Naive thymus-derived CD4-positive, alpha-beta T cell (primary cell): ENCODE results near the gene PSEN1. TPM values are rescaled to one million over a fixed set of nuclear protein-coding genes. Genes with fewer than 3 reads are reported as not detected.

Source experiments
- ATAC-seq: fragments of 150-1000 bp; cut with Tn5 transposase; 2 replicates; pipeline ENCODE4 v1.10.0; 2021; ENCODE audit warnings: mild to moderate bottlenecking, moderate library complexity
- CTCF ChIA-PET: fragments of 350-600 bp; sonication (Branson Sonifier 250); formaldehyde crosslinking; loops from one replicate; lab custom pipeline; 2021; ENCODE audit warnings: antibody characterized with exemption; lab: Charles Lee
- POLR2A ChIA-PET: fragments of 350-600 bp; sonication (Branson Sonifier 250); formaldehyde crosslinking; loops from one replicate; lab custom pipeline; 2021; ENCODE audit warnings: antibody characterized with exemption, inconsistent platforms; lab: Charles Lee
- DNase-seq, 9 donors: peaks; one replicate each; pipeline versions ENCODE4 v3.0.0 to v3.0.0-alpha.2; 2020 to 2022; ENCODE audit warnings: mixed read lengths in 1 of 9
- H3K27ac ChIP-seq: one replicate; pipeline ENCODE4 v1.7.0; 2013; ENCODE audit warnings: mild to moderate bottlenecking, low read depth, low read length, moderate library complexity
- H3K27me3 ChIP-seq, 2 donors: one replicate each; pipeline ENCODE4 v1.7.0; 2013; ENCODE audit warnings: low read length in 2 of 2, mild to moderate bottlenecking in 2 of 2, moderate library complexity in 2 of 2; ENCODE audit not compliant: control insufficient read depth in 2 of 2, insufficient read depth in 2 of 2
- H3K36me3 ChIP-seq, 3 experiments: 1 replicate in 2 of 3; 2 replicates in 1 of 3; pipeline ENCODE4 v1.7.0; 2013; ENCODE audit warnings: low read length in 3 of 3, mild to moderate bottlenecking in 3 of 3, moderate library complexity in 1 of 3; ENCODE audit not compliant: insufficient read depth in 3 of 3, control insufficient read depth in 2 of 3
- H3K4me1 ChIP-seq, 2 donors: one replicate each; pipeline ENCODE4 v1.7.0; 2013; ENCODE audit warnings: low read length in 2 of 2, mild to moderate bottlenecking in 2 of 2, moderate library complexity in 1 of 2; ENCODE audit not compliant: control insufficient read depth in 2 of 2, insufficient read depth in 2 of 2
- H3K4me3 ChIP-seq: 2 replicates; pipeline ENCODE4 v1.7.0; 2013; ENCODE audit warnings: mild to moderate bottlenecking, low read length
- H3K9me3 ChIP-seq, 3 experiments: 1 replicate in 2 of 3; 2 replicates in 1 of 3; pipeline ENCODE4 v1.7.0; 2013; ENCODE audit warnings: low read length in 3 of 3; ENCODE audit not compliant: control insufficient read depth in 2 of 3
- H3K27ac Mint-ChIP-seq, 9 donors: one replicate each; pipeline ENCODE4 v1.8.0; 2020 to 2022; ENCODE audit warnings: mixed read lengths in 9 of 9, mild to moderate bottlenecking in 8 of 9, moderate library complexity in 5 of 9, inconsistent platforms in 2 of 9
- H3K27me3 Mint-ChIP-seq, 5 donors: one replicate each; pipeline ENCODE4 v1.8.0; 2021 to 2022; ENCODE audit warnings: mixed read lengths in 5 of 5, mild to moderate bottlenecking in 1 of 5
- H3K36me3 Mint-ChIP-seq, 5 donors: one replicate each; pipeline ENCODE4 v1.8.0; 2020 to 2022; ENCODE audit warnings: mixed read lengths in 5 of 5, mild to moderate bottlenecking in 3 of 5, inconsistent platforms in 1 of 5
- H3K4me1 Mint-ChIP-seq, 7 donors: one replicate each; pipeline ENCODE4 v1.8.0; 2020 to 2022; ENCODE audit warnings: mixed read lengths in 7 of 7, mild to moderate bottlenecking in 3 of 7, inconsistent platforms in 1 of 7
- H3K4me3 Mint-ChIP-seq, 10 donors: one replicate each; pipeline ENCODE4 v1.8.0; 2020 to 2022; ENCODE audit warnings: mild to moderate bottlenecking in 10 of 10, mixed read lengths in 10 of 10, moderate library complexity in 6 of 10, inconsistent platforms in 2 of 10
- H3K9me3 Mint-ChIP-seq, 11 donors: one replicate each; pipeline ENCODE4 v1.8.0; 2020 to 2022; ENCODE audit warnings: mixed read lengths in 11 of 11, mild to moderate bottlenecking in 4 of 11, inconsistent platforms in 1 of 11, moderate library complexity in 1 of 11
- intact Hi-C, 2 donors: fragments of 100-400 bp; cut with micrococcal nuclease; formaldehyde crosslinking; loops; one replicate each; pipeline ENCODE4 v1.15.1; 2023
- polyA plus RNA-seq, 2 donors: library from polyadenylated mRNA; unstranded; fragments of 300-500 nt; fragmentation: Illumina TruSeq; gene quantifications; one replicate each; pipeline ENCODE4 v1.2.3, GENCODE V29; 2021
- total RNA-seq, 6 experiments: library from RNA in 5 of 6; stranded (reverse) in 5 of 6; gene quantifications; 1 replicate in 5 of 6; 2 replicates in 1 of 6; pipeline ENCODE4 v1.2.3 and lab custom pipeline; 2021 to 2026

The PSEN1 gene
- total and polyA plus RNA-seq, 7 experiments from 2014 or later, result 23.7 to 55.8 (median 43.2) TPM

DNA sequence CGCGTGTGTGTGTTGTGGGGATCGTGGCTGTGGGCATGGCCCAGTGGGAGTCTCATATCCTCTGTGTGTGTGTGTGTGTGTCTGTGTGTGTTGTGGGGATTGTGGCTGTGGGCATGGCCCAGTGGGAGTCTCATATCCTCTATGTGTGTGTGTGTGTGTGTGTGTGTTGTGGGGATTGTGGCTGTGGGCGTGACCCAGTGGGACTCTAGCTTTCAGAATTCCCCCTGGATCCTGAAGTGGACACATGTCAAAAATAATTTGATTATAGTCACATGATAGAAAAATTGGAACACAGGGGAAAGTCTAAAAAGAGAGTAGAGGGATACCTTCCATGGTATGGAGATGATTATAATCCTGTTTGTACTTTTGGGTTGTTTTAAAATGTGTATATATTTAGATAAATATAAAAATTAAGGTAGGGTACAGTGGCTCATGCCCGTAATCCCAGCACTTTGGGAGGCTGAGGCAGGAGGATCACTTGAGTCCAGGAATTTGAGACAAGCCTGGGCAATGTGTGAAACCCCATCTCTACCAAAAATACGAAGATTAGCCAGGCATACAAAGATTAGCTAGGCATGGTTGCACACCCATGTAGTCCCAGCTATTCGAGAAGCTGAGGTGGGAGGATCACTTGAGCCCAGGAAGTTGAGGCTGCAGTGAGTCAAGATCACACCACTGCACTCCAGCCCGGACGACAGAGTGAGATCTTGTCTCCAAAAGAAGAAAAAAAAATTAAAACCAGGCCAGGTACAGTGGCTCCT lies 112.0 kb downstream of the PSEN1 start:
- no peak for DNase-seq
- POLR2A ChIA-PET, result no interaction called here
- H3K27me3 ChIP-seq, result no peaks in the 10 kb centered on the region
- CTCF ChIA-PET, result no interaction called here
- H3K36me3 ChIP-seq, result no peaks in the 10 kb centered on the region
- H3K27ac ChIP-seq, result no peak overlapping the region
- Mint-ChIP-seq H3K4me3 (peak overlapping the region in 2 of 10 donors; percentile 24 to 44), H3K27ac (peak overlapping the region in 1 of 9 donors; percentile 20), H3K27me3 (peaks cover 15 to 28% (median 22%) of the 10 kb centered on the region in 5 donors), H3K36me3 (peaks cover 0 to 2% (median 0%) of the 10 kb centered on the region in 5 donors), H3K4me1 (peaks cover 10 to 23% (median 18%) of the 10 kb centered on the region in 7 donors), H3K9me3 (peaks cover 0 to 2% (median 0%) of the 10 kb centered on the region in 11 donors)
- intact Hi-C loops, result no loop called here
- H3K4me3 ChIP-seq, result no peak overlapping the region
- peaks cover 0 to 4% of the 10 kb centered on the region in 2 donors for H3K4me1 ChIP-seq
- no peak for ATAC-seq
- no peaks in the 10 kb centered on the region for H3K9me3 ChIP-seq

DNA sequence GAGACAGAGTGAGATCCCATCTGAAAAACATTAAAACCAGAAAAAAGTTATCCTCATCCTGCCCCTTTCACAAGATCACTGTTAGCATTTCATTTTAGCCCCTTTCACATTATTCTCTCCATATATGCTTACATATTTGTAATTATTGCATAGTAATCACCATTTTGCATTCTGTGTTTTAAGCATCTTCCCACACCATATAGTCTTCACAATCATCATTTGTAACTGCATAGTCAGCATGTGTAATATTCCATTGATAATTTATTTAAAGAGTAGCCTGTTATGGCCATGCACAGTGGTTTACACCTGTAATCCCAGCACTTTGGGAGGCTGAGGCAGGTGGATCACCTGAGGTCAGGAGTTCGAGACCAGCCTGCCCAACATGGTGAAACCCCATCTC lies 112.8 kb downstream of the PSEN1 start:
- H3K36me3 ChIP-seq, result no peaks in the 10 kb centered on the region
- H3K27ac ChIP-seq, result no peak overlapping the region
- intact Hi-C loops, result no loop called here
- peaks cover 0 to 4% of the 10 kb centered on the region in 2 donors for H3K4me1 ChIP-seq
- DNase-seq (no peak), ATAC-seq (no peak)
- H3K4me3 ChIP-seq, result no peak overlapping the region
- Mint-ChIP-seq H3K36me3 (peaks cover 0 to 2% (median 0%) of the 10 kb centered on the region in 5 donors), H3K4me3 (no peak overlapping the region), H3K27me3 (peaks cover 8 to 22% (median 15%) of the 10 kb centered on the region in 5 donors), H3K9me3 (peaks cover 0 to 2% (median 0%) of the 10 kb centered on the region in 11 donors), H3K27ac (no peak overlapping the region), H3K4me1 (peaks cover 10 to 19% (median 16%) of the 10 kb centered on the region in 7 donors)
- no peaks in the 10 kb centered on the region for H3K9me3 ChIP-seq
- ChIA-PET POLR2A (no interaction called here), CTCF (no interaction called here)
- H3K27me3 ChIP-seq, result no peaks in the 10 kb centered on the region

DNA sequence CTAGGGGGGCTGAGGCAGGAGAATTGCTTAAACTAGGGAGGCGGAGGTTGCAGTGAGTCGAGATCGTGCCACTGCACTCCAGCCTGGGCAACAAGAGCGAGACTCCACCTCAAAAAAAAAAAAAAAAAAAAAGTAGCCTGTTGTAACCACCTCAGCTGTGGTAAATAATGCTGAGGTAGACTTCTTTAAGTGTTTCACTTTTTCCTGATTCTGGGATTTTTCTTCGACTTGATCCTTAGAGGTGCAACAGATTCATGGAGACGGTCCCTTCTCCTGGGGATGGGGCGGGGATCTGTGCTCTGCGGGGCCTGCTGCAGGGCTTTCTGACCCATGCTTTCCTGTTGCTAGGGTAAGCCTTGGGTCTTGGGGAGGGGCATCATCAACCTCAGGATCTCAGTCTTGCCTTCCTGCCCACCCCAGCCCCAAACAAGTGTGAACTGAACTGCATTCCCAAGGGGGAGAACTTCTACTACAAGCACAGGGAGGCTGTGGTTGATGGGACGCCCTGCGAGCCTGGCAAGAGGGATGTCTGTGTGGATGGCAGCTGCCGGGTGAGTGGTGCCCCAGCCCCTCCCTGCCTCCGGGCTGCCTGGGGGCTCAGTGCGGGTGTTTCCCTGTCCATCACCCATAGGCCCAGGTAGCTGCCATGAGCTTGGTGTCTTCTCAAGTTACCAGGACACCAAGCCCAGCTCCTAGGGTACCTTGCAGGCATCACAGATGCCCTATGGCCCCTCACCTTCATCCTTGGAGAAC lies 113.4 kb downstream of the PSEN1 start:
- no peak overlapping the region for H3K27ac Mint-ChIP-seq

DNA sequence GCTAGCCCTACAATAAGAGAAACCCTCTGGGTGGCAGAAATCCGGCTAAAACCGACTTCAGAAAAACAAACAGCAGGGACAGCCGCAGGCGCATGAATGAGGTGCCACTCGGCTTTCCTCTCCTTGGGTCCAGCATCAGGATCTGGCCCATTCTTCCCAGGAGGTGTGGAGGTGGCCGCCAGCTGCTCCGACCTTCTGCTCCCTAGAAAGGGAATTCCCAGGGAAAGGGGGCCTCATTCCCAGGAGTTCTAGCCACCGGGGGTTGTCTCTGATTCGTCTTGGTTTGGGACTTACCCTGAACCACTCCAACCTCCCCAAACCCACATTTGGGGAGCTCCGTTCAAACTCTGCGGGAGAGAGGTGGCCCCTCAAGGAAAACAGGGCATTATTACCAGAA lies 114.0 kb downstream of the PSEN1 start:
- Histone ChIP-seq H3K4me1 (peaks cover 0 to 4% of the 10 kb centered on the region in 2 donors), H3K27me3 (no peaks in the 10 kb centered on the region), H3K36me3 (no peaks in the 10 kb centered on the region), H3K4me3 (no peak overlapping the region), H3K27ac (no peak overlapping the region), H3K9me3 (no peaks in the 10 kb centered on the region)
- no peak overlapping the region for H3K27ac Mint-ChIP-seq
- POLR2A ChIA-PET, result no interaction called here
- ATAC-seq (no peak), DNase-seq (no peak)
- peaks cover 8 to 19% (median 16%) of the 10 kb centered on the region in 7 donors for H3K4me1 Mint-ChIP-seq
- peaks cover 3 to 12% (median 5%) of the 10 kb centered on the region in 5 donors for H3K27me3 Mint-ChIP-seq
- peaks cover 0 to 2% (median 0%) of the 10 kb centered on the region in 11 donors for H3K9me3 Mint-ChIP-seq
- CTCF ChIA-PET, result interaction anchor here (0.5 kb wide), 1 partner anchor 589 kb away, joined by 3 read pairs; no protein-coding TSS in a partner anchor
- intact Hi-C loops, result no loop called here
- H3K4me3 Mint-ChIP-seq, result no peak overlapping the region
- H3K36me3 Mint-ChIP-seq, result peaks cover 0 to 2% (median 0%) of the 10 kb centered on the region in 5 donors

More for the DNA sequence above, 113.4 kb downstream of the PSEN1 start:
- Histone ChIP-seq H3K27me3 (no peaks in the 10 kb centered on the region), H3K27ac (no peak overlapping the region), H3K9me3 (no peaks in the 10 kb centered on the region), H3K4me3 (no peak overlapping the region), H3K4me1 (peaks cover 0 to 4% of the 10 kb centered on the region in 2 donors), H3K36me3 (no peaks in the 10 kb centered on the region)
- ATAC-seq, result no peak
- no peak for DNase-seq
- POLR2A ChIA-PET, result no interaction called here
- CTCF ChIA-PET, result interaction anchor here (0.5 kb wide), 1 partner anchor 589 kb away, joined by 3 read pairs; no protein-coding TSS in a partner anchor
- Mint-ChIP-seq H3K27me3 (peaks cover 6 to 17% (median 9%) of the 10 kb centered on the region in 5 donors), H3K4me1 (peaks cover 10 to 19% (median 16%) of the 10 kb centered on the region in 7 donors), H3K4me3 (no peak overlapping the region), H3K36me3 (peaks cover 0 to 2% (median 0%) of the 10 kb centered on the region in 5 donors), H3K9me3 (peaks cover 0 to 2% (median 0%) of the 10 kb centered on the region in 11 donors)
- intact Hi-C loops, result no loop called here

DNA sequence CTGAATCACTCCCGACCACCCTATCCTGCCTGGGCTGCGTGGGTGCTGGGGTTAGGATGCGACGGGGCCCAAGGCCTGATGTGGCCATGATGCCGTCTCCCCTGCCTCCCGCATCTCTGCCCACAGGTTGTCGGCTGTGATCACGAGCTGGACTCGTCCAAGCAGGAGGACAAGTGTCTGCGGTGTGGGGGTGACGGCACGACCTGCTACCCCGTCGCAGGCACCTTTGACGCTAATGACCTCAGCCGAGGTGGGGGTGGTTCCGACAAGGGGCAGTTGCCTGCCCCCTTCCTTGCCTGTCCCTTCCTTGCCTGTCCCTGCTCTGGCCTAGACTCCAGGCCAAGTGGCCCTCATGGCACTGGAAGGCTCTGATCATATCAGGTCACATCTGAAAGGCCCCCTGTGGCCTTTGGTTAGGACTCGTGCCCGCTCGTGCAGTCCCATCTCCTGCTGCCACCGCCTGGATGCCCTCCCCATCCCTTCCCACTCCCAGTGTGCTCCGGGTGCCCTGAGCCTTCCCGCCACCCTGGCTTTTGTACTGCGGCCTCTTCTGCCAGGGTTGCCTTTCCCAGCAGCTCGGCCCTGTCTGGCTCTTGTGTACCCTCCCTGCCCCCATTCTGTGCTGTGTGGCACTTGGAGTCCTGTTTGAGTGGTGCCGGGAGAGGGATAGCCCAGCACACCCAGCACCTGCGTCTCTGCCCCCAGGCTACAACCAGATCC lies 114.6 kb downstream of the PSEN1 start:
- Mint-ChIP-seq H3K27me3 (peaks cover 3 to 12% (median 5%) of the 10 kb centered on the region in 5 donors), H3K27ac (no peak overlapping the region), H3K4me1 (peaks cover 8 to 19% (median 16%) of the 10 kb centered on the region in 7 donors), H3K36me3 (peaks cover 0 to 2% (median 0%) of the 10 kb centered on the region in 5 donors), H3K4me3 (no peak overlapping the region), H3K9me3 (peaks cover 0 to 2% (median 0%) of the 10 kb centered on the region in 11 donors)
- Histone ChIP-seq H3K27ac (no peak overlapping the region), H3K36me3 (no peaks in the 10 kb centered on the region), H3K27me3 (no peaks in the 10 kb centered on the region), H3K9me3 (no peaks in the 10 kb centered on the region), H3K4me3 (no peak overlapping the region), H3K4me1 (peaks cover 0 to 4% of the 10 kb centered on the region in 2 donors)
- intact Hi-C loops, result no loop called here
- DNase-seq, result no peak
- ChIA-PET POLR2A (no interaction called here), CTCF (no interaction called here)
- ATAC-seq, result no peak

DNA sequence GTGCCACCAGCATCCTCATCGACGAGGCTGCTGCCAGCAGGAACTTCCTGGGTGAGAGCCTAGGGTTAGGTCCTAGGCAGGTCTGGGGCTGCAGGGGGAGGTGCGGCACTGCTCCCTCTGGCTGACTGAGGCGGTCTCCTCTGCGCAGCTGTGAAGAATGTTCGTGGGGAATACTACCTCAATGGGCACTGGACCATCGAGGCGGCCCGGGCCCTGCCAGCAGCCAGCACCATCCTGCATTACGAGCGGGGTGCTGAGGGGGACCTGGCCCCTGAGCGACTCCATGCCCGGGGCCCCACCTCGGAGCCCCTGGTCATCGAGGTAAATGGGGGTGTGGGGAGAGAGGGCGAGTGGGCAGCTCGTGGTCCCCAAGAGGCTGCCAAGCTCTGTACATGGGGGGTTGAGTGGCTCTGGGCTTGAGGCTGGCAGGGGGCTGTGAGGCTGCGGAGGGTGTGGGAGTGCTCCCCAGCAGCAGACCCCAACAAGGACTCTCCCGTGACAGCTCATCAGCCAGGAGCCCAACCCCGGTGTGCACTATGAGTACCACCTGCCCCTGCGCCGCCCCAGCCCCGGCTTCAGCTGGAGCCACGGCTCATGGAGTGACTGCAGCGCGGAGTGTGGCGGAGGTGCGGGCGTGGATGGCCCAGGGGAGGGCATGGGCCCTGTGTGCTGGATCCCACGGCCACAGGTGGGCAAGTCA lies 115.4 kb downstream of the PSEN1 start:
- no peaks in the 10 kb centered on the region for H3K9me3 ChIP-seq
- no peak overlapping the region for H3K4me3 ChIP-seq
- no peaks in the 10 kb centered on the region for H3K36me3 ChIP-seq
- H3K27ac ChIP-seq, result no peak overlapping the region
- Mint-ChIP-seq H3K27ac (no peak overlapping the region), H3K9me3 (peaks cover 0 to 2% (median 0%) of the 10 kb centered on the region in 11 donors), H3K4me3 (no peak overlapping the region), H3K27me3 (peaks cover 0 to 9% (median 3%) of the 10 kb centered on the region in 5 donors), H3K36me3 (peaks cover 0 to 2% (median 0%) of the 10 kb centered on the region in 5 donors), H3K4me1 (peaks cover 5 to 15% (median 10%) of the 10 kb centered on the region in 7 donors)
- H3K4me1 ChIP-seq, result no peaks in the 10 kb centered on the region
- intact Hi-C loops, result no loop called here
- no peaks in the 10 kb centered on the region for H3K27me3 ChIP-seq
- ChIA-PET CTCF (no interaction called here), POLR2A (no interaction called here)
- peak; percentile 32 for ATAC-seq
- no peak for DNase-seq
